K562 (cell line): ENCODE data around the gene KIRREL1. TPM values are rescaled to one million over a fixed set of nuclear protein-coding genes. Genes with fewer than 3 reads are reported as not detected.

Source experiments
- ATAC-seq: fragments of 200-7000 bp; cut with Tn5 transposase; 3 replicates; pipeline ENCODE4 v1.9.1; 2020; ENCODE audit warnings: moderate library complexity
- BruUV-seq: library from RNA; stranded (reverse); fragments of 400-500 nt; replicated peaks from 2 replicates; lab custom pipeline; 2021; lab: Mats Ljungman, UMichigan
- CTCF ChIA-PET: fragments of 300-600 bp; formaldehyde crosslinking; extraction: SDS; loops from one replicate; lab custom pipeline; 2021; ENCODE audit warnings: low intra/inter-chr PET ratio; lab: Yijun Ruan, JAX
- POLR2A ChIA-PET: fragments of 300-600, 350-650 bp; sonication (Branson Sonifier 250); formaldehyde crosslinking; extraction: SDS; loops from one replicate; lab custom pipeline; 2021; ENCODE audit warnings: antibody characterized with exemption, inconsistent platforms; lab: Yijun Ruan, JAX
- DNase-seq, 4 experiments: peaks; one replicate each; pipeline versions ENCODE4 v3.0.0 to v3.0.0-alpha.2; 2011 to 2018; ENCODE audit warnings: low spot score in 3 of 4, mixed read lengths in 3 of 4; ENCODE audit errors: extremely low read depth in 1 of 4
- FAIRE-seq: peaks from 2 replicates; lab custom pipeline; 2011; peaks lifted over from hg19 to GRCh38; lab: Jason Lieb, UNC
- H2AFZ ChIP-seq: 2 replicates; pipeline ENCODE4 v1.6.0; 2011; ENCODE audit warnings: low read depth, low read length, control low read depth, inconsistent platforms
- H3K27ac ChIP-seq: fragments of 200-600 bp; 3 replicates; pipeline ENCODE4 v1.8.0; 2011; ENCODE audit warnings: low read depth, mild to moderate bottlenecking, control low read depth, inconsistent platforms, low read length, moderate library complexity, mixed read lengths; ENCODE audit errors: extremely low read depth
- H3K27me3 ChIP-seq, 2 experiments: fragments of 300-600 bp in 1 of 2; 2 replicates in 1 of 2; 3 replicates in 1 of 2; pipeline versions ENCODE4 v1.6.0 to v1.8.0; 2011; ENCODE audit warnings: inconsistent platforms in 2 of 2, low read length in 2 of 2, mild to moderate bottlenecking in 1 of 2, mixed read lengths in 1 of 2, moderate library complexity in 1 of 2; ENCODE audit not compliant: control insufficient read depth in 2 of 2, insufficient read depth in 2 of 2
- H3K36me3 ChIP-seq: fragments of 300-600 bp; 3 replicates; pipeline ENCODE4 v1.8.0; 2011; ENCODE audit warnings: mild to moderate bottlenecking, low read length, inconsistent platforms; ENCODE audit not compliant: control insufficient read depth, insufficient read depth
- H3K4me1 ChIP-seq, 2 experiments: fragments of 200-600 bp in 1 of 2; replicated peaks in 1 of 2; 2 replicates in 1 of 2; 3 replicates in 1 of 2; pipeline versions ENCODE4 v1.5.1 to v1.8.0; 2011; ENCODE audit warnings: inconsistent platforms in 2 of 2, low read length in 2 of 2, mild to moderate bottlenecking in 1 of 2, mixed read lengths in 1 of 2, moderate library complexity in 1 of 2; ENCODE audit not compliant: control insufficient read depth in 2 of 2, insufficient read depth in 2 of 2
- H3K4me2 ChIP-seq: 2 replicates; pipeline ENCODE4 v1.6.1; 2011; ENCODE audit warnings: low read length, control low read depth, inconsistent platforms, mixed read lengths; ENCODE audit not compliant: insufficient read depth
- H3K4me3 ChIP-seq: fragments of 200-600 bp; sonication (generic), shearing (Covaris generic); 2 replicates; pipeline ENCODE4 v1.5.1; 2016; ENCODE audit warnings: control low read depth, inconsistent platforms
- H3K79me2 ChIP-seq: fragments of 200-600 bp; 3 replicates; pipeline ENCODE4 v1.8.0; 2011; ENCODE audit warnings: low read length, inconsistent platforms; ENCODE audit not compliant: control insufficient read depth, insufficient read depth
- H3K9ac ChIP-seq, 2 experiments: 2 replicates each; pipeline versions ENCODE4 v1.6.0 to v1.6.1; 2011; ENCODE audit warnings: low read depth in 2 of 2, low read length in 2 of 2, control low read depth in 1 of 2, inconsistent platforms in 1 of 2, mild to moderate bottlenecking in 1 of 2, mixed read lengths in 1 of 2; ENCODE audit not compliant: insufficient read depth in 1 of 2
- H3K9me1 ChIP-seq: one replicate; pipeline ENCODE4 v1.6.0; 2011; ENCODE audit warnings: inconsistent platforms, mild to moderate bottlenecking, low read length, moderate library complexity; ENCODE audit not compliant: control insufficient read depth, insufficient read depth
- H3K9me3 ChIP-seq: replicated peaks from 2 replicates; pipeline ENCODE4 v1.5.1; 2011; ENCODE audit warnings: low read depth, low read length, inconsistent platforms; ENCODE audit not compliant: control insufficient read depth, insufficient read depth
- H4K20me1 ChIP-seq: replicated peaks from 2 replicates; pipeline ENCODE4 v1.6.1; 2011; ENCODE audit warnings: low read length, inconsistent platforms, mixed read lengths; ENCODE audit not compliant: control insufficient read depth, insufficient read depth
- CREM ChIP-seq: IDR thresholded peaks from 2 replicates; pipeline ENCODE4 v1.6.1; 2014; ENCODE audit warnings: antibody characterized with exemption, low read depth
- CTCF ChIP-seq, 3 experiments: IDR thresholded peaks in 2 of 3; conservative IDR thresholded peaks in 1 of 3; 2 replicates each; pipeline ENCODE4 v1.5.1; 2011 to 2012; ENCODE audit warnings: low read length in 3 of 3, mild to moderate bottlenecking in 3 of 3, control low read depth in 2 of 3, improper control_type of control experiment in 1 of 3, inconsistent platforms in 1 of 3, low read depth in 1 of 3, mixed read lengths in 1 of 3, moderate library complexity in 1 of 3; ENCODE audit not compliant: insufficient read depth in 2 of 3
- ELF1 ChIP-seq: fragments of 200-800 bp; sonication (Bioruptor generic); IDR thresholded peaks from 2 replicates; pipeline ENCODE4 v1.6.1; 2016; ENCODE audit warnings: missing genetic modification characterization, missing compliant biosample characterization
- ETV1 ChIP-seq: fragments of 450-650 bp; conservative IDR thresholded peaks from 2 replicates; pipeline ENCODE4 v1.6.1; 2016; ENCODE audit warnings: missing genetic modification characterization, control low read depth, low read depth, missing compliant biosample characterization
- MYNN ChIP-seq, 2 experiments: sonication (generic); formaldehyde crosslinking in 1 of 2; IDR thresholded peaks; 2 replicates each; pipeline versions ENCODE4 v1.5.0 to v1.6.1; 2016 to 2020; ENCODE audit warnings: antibody characterized with exemption in 1 of 2, missing genetic modification reagents in 1 of 2
- RAD21 ChIP-seq, 2 experiments: fragments of 250-450 bp in 1 of 2; fragments of 450-650 bp in 1 of 2; sonication (Bioruptor Pico) in 1 of 2; formaldehyde crosslinking in 1 of 2; IDR thresholded peaks in 1 of 2; conservative IDR thresholded peaks in 1 of 2; 2 replicates each; pipeline versions ENCODE4 v1.4.0 to v1.8.0; 2020 to 2022; ENCODE audit warnings: mild to moderate bottlenecking in 2 of 2, moderate library complexity in 1 of 2
- SMAD4 ChIP-seq: fragments of 250-450 bp; sonication (Bioruptor Pico); conservative IDR thresholded peaks from 2 replicates; pipeline ENCODE4 v1.8.0; 2021; ENCODE audit warnings: inconsistent platforms, mild to moderate bottlenecking, moderate library complexity
- SMC3 ChIP-seq: conservative IDR thresholded peaks from 2 replicates; pipeline ENCODE4 v1.6.1; 2011; ENCODE audit warnings: low read depth, low read length, improper control_type of control experiment; ENCODE audit not compliant: insufficient read depth
- SPI1 ChIP-seq: IDR thresholded peaks from 2 replicates; pipeline ENCODE4 v1.6.1; 2011; ENCODE audit warnings: low read depth, low read length, control low read depth, borderline replicate concordance
- ZNF57 ChIP-seq: fragments of 450-650 bp; formaldehyde crosslinking; IDR thresholded peaks from 2 replicates; pipeline ENCODE4 v1.4.0; 2020; ENCODE audit warnings: mild to moderate bottlenecking, moderate library complexity
- WGBS: fragments of 100-300 bp; shearing (Covaris generic); methylation state at CpG from one replicate; pipeline ENCODE4 v1.1.6; 2016; ENCODE audit warnings: low coverage, mixed read lengths; ENCODE audit not compliant: insufficient coverage; ENCODE audit errors: missing lambda C conversion rate; 5-methylcytosine and 5-hydroxymethylcytosine counted together
- in situ Hi-C: fragments of 300-500 bp; cut with MboI; formaldehyde crosslinking; loops from 4 replicates; pipeline ENCODE4 v1.15.0; 2018; ENCODE audit warnings: inconsistent platforms, mixed read lengths
- intact Hi-C: fragments of 100-400 bp; cut with micrococcal nuclease; formaldehyde crosslinking; loops from 2 replicates; pipeline ENCODE4 v1.14.2; 2022
- polyA plus RNA-seq, 8 experiments: library from polyadenylated mRNA; depleted of rRNA in 4 of 8; stranded (reverse) in 5 of 8; unstranded in 3 of 8; fragments of >200 nt; fragmentation: Nextera tagmentation in 2 of 8; fragmentation: Illumina TruSeq in 1 of 8; extraction: Ambion mirVana in 2 of 8; extraction: Trizol in 1 of 8; gene quantifications; 2 replicates each; pipeline versions ENCODE4 v1.2.1 to v1.2.3, GENCODE V29; 2011 to 2014; ENCODE audit warnings: inconsistent platforms in 1 of 8, missing spikeins in 1 of 8
- total RNA-seq, 7 experiments: library from RNA; depleted of rRNA in 6 of 7; stranded (reverse); fragments of >200 nt in 6 of 7; fragmentation: Illumina TruSeq in 2 of 7; extraction: Trizol in 2 of 7; gene quantifications; 2 replicates each; pipeline versions ENCODE4 v1.2.1 to v1.2.3, GENCODE V29; 2011 to 2021; ENCODE audit warnings: low replicate concordance in 1 of 7

KIRREL1 gene
- total and polyA plus RNA-seq, 9 of the 15 experiments (the other 6 are each of a cell fraction or from before 2014, with no cell fraction given): under 0.01 to 0.22 (median 0.03) TPM; not detected in 3

- peaks cover 14 to 43% of the 10 kb centered on the region in 2 experiments; a peak in 4 of 5 replicates for H3K27me3 ChIP-seq
- TF ChIP-seq ELF1 (peak; percentile 58; the same call in 1 of the 2 replicates), ZNF57 (CRISPR knock-in tag) (no peak), CREM (no peak), SMC3 (peak; percentile 27; the same call in 1 of the 2 replicates), SMAD4 (peak; percentile 62), RAD21 (CRISPR knock-in tag; conservative IDR thresholded peaks at IDR 0.05 in 1 of 2, IDR thresholded peaks at IDR 0.05 in 1 of 2) (peak; percentile 47 to 61), ETV1 (tag) (peak; percentile 65), SPI1 (peak; percentile 21; the same call in 1 of the 2 replicates), MYNN (IDR thresholded peaks at IDR 0.05) (0 out of 2 replicates have a peak, but pooled peaks have one; percentile 28), MYNN (CRISPR knock-in tag; IDR thresholded peaks at IDR 0.05) (no peak), CTCF (IDR thresholded peaks at IDR 0.05 in 2 of 3, conservative IDR thresholded peaks at IDR 0.05 in 1 of 3; ENCODE audit: insufficient read depth in 2 of 3, low read depth in 1 of 3, low read length in 3 of 3) (peak; percentile 74 to 81 (median 78))
- no peak overlapping the region for H3K9ac ChIP-seq
- DNase-seq: peak; percentile 51 to 75 (median 72)
- no peaks in the 10 kb centered on the region for H4K20me1 ChIP-seq
- peak; percentile 97 for ATAC-seq
- no peaks in the 10 kb centered on the region for H3K4me1 ChIP-seq
- no peaks in the 10 kb centered on the region for H3K9me3 ChIP-seq
- FAIRE-seq: peak; percentile 87
- intact Hi-C loops (no loop called here), in situ Hi-C loops (loop anchor here (10.0 kb wide), 1 partner anchor 91 kb away; no protein-coding TSS in a partner anchor)
- no peak overlapping the region for H3K4me3 ChIP-seq
- ChIA-PET POLR2A (interaction anchor here (0.5 kb wide), 1 partner anchor 8 kb away, joined by 3 read pairs; no protein-coding TSS in a partner anchor), CTCF (no interaction called here)
- no peaks in the 10 kb centered on the region for H3K79me2 ChIP-seq
- H3K36me3 ChIP-seq: no peaks in the 10 kb centered on the region
- H3K9me1 ChIP-seq: no peaks in the 10 kb centered on the region
- H3K27ac ChIP-seq: no peak overlapping the region
- H2AFZ ChIP-seq: peak overlapping the region; percentile 14; the same call in 1 of the 2 replicates
- 40% methylated on average over 1 of the region's 4 CpGs for WGBS
- no TSS peak for BruUV-seq
- no peak overlapping the region for H3K4me2 ChIP-seq
Observed at GRCh38 chr1:158095737-158096335, 102.4 kb downstream of the KIRREL1 start.
